T-cell (primary cell): ENCODE measurements around the gene SUSD6. TPM values are rescaled to one million over a fixed set of nuclear protein-coding genes. Genes with fewer than 3 reads are reported as not detected.
"Not testable (repeated sequence)": the region's sequence is repeated elsewhere in the genome, so short reads cannot be mapped to it uniquely, and the experiment has no call there.

Source experiments
- ATAC-seq, 4 experiments: fragments of 200-7000 bp in 3 of 4; fragments of 150-1000 bp in 1 of 4; cut with Tn5 transposase; replicated peaks in 1 of 4; 1 replicate in 3 of 4; 2 replicates in 1 of 4; pipeline ENCODE4 v1.10.0; 2021; ENCODE audit warnings: moderate library complexity in 3 of 4, mild to moderate bottlenecking in 2 of 4, moderate number of reproducible peaks in 1 of 4
- CTCF ChIA-PET, 2 donors: fragments of 300-600 bp; sonication (Branson Sonifier 250); formaldehyde crosslinking; loops; one replicate each; lab custom pipeline; 2022; ENCODE audit warnings: antibody characterized with exemption in 2 of 2; lab: Charles Lee
- POLR2A ChIA-PET, 2 donors: fragments of 300-600 bp; sonication (Branson Sonifier 250); formaldehyde crosslinking; loops; one replicate each; lab custom pipeline; 2022; ENCODE audit warnings: antibody characterized with exemption in 2 of 2; lab: Charles Lee
- DNase-seq, 35 experiments: peaks; one replicate each; pipeline versions ENCODE4 v3.0.0 to v3.0.0-alpha.2; 2013 to 2023
- H3K27ac ChIP-seq: one replicate; pipeline ENCODE4 v1.5.1; 2013; ENCODE audit warnings: low read length
- H3K27me3 ChIP-seq, 2 experiments: replicated peaks in 1 of 2; 1 replicate in 1 of 2; 2 replicates in 1 of 2; pipeline versions ENCODE4 v1.6.1 to v1.7.0; 2013; ENCODE audit warnings: low read length in 1 of 2, mixed read lengths in 1 of 2; ENCODE audit not compliant: control insufficient read depth in 2 of 2, insufficient read depth in 2 of 2; ENCODE audit errors: extremely low read depth in 1 of 2
- H3K36me3 ChIP-seq, 2 donors: 1 replicate in 1 of 2; 2 replicates in 1 of 2; pipeline versions ENCODE4 v1.6.1 to v1.7.0; 2013; ENCODE audit warnings: low read length in 1 of 2; ENCODE audit not compliant: control insufficient read depth in 2 of 2, insufficient read depth in 1 of 2; ENCODE audit errors: extremely low read depth in 1 of 2
- H3K4me1 ChIP-seq, 2 experiments: 1 replicate in 1 of 2; 2 replicates in 1 of 2; pipeline versions ENCODE4 v1.6.1 to v1.7.0; 2013; ENCODE audit warnings: low read length in 2 of 2, mixed read lengths in 1 of 2; ENCODE audit not compliant: insufficient read depth in 2 of 2, control insufficient read depth in 1 of 2; ENCODE audit errors: extremely low read depth in 1 of 2
- H3K4me3 ChIP-seq, 2 donors: 1 replicate in 1 of 2; 2 replicates in 1 of 2; pipeline versions ENCODE4 v1.5.1 to v1.7.0; 2013; ENCODE audit warnings: mild to moderate bottlenecking in 2 of 2, low read length in 1 of 2, moderate library complexity in 1 of 2; ENCODE audit not compliant: control insufficient read depth in 1 of 2; ENCODE audit errors: extremely low read depth in 1 of 2
- H3K9me3 ChIP-seq: 2 replicates; pipeline ENCODE4 v1.7.0; 2013
- H3K27ac Mint-ChIP-seq, 2 donors: one replicate each; pipeline ENCODE4 v1.8.0; 2020 to 2021; ENCODE audit warnings: mild to moderate bottlenecking in 2 of 2, mixed read lengths in 2 of 2
- H3K27me3 Mint-ChIP-seq, 2 donors: one replicate each; pipeline ENCODE4 v1.8.0; 2021 to 2022; ENCODE audit warnings: mixed read lengths in 2 of 2
- H3K36me3 Mint-ChIP-seq: one replicate; pipeline ENCODE4 v1.8.0; 2021; ENCODE audit warnings: mixed read lengths
- H3K4me1 Mint-ChIP-seq, 3 donors: one replicate each; pipeline ENCODE4 v1.8.0; 2020 to 2022; ENCODE audit warnings: mixed read lengths in 3 of 3, mild to moderate bottlenecking in 1 of 3
- H3K4me3 Mint-ChIP-seq, 3 donors: one replicate each; pipeline ENCODE4 v1.8.0; 2020 to 2022; ENCODE audit warnings: mild to moderate bottlenecking in 3 of 3, mixed read lengths in 3 of 3, moderate library complexity in 3 of 3
- H3K9me3 Mint-ChIP-seq, 3 donors: one replicate each; pipeline ENCODE4 v1.8.0; 2020 to 2022; ENCODE audit warnings: mixed read lengths in 3 of 3
- WGBS: methylation state at CpG from one replicate; pipeline ENCODE4 v1.1.5; 2013; ENCODE audit warnings: missing lambda C conversion rate; ENCODE audit not compliant: insufficient coverage; 5-methylcytosine and 5-hydroxymethylcytosine counted together
- total RNA-seq, 35 experiments: library from RNA in 6 of 35; stranded (reverse) in 6 of 35; fragments of 120-200 nt in 1 of 35; gene quantifications; one replicate each; pipeline versions ENCODE4 v1.2.1 to v1.2.4 and lab custom pipeline; 2013 to 2026

Gene SUSD6
- total RNA-seq, 5 donors from 2014 or later (not counting 1 experiment from before 2014, with no cell fraction given), result 53.5 to 75.5 (median 60.4) TPM

DNA sequence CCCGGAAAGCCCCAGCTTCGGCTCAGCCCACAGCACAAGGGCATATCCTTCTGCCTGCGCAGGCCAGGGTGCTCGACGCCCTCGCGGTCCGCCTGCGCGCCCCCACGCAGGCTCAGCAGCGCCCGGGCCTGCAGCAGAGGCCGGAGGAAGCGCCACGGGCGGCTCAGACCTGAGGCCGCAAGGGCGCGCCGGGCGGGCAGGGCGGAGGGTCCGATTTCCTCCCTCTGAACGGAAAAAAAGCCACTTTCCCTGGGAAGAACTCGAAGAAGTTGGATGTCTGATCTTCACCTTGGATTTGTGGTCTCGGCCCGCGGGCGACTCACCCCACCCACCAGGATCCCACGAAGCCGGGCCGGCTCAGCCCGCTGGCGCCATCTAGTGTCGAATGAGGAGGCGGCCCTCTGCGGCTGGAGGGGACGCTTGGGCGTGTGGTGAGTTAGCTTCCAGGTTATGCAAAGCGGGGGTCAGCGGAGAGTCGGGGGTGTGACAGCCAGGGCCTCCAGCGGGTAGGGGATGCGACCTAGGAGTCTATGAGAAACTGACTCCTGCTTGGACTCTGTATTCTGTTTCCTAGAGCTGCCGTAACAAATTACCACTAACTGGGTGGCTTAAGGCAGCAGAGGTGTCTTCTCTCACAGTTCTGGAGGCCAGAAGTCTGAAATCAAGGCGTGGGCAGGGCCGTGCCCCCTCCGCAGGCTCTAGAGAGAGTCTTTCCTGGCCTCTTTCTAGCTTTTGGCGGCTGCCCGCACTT is 115.5 kb downstream of the SUSD6 start:
- 5% methylated on average over 34 of the region's 51 CpGs for WGBS
- ChIA-PET POLR2A (interaction anchor here (0.6 to 1.5 kb wide), 3 partner anchors 47 to 142 kb away, joined by 3 to 4 read pairs (median 3); no protein-coding TSS in a partner anchor), CTCF (interaction anchor here (0.6 to 2.7 kb wide), 8 partner anchors 19 to 142 kb away, joined by 3 to 12 read pairs (median 4); no protein-coding TSS in a partner anchor)
- Mint-ChIP-seq H3K4me3 (peak overlapping the region; percentile 54 to 73 (median 67)), H3K36me3 (no peaks in the 10 kb centered on the region), H3K27me3 (peaks cover 0 to 4% of the 10 kb centered on the region in 2 donors), H3K27ac (peak overlapping the region; percentile 56 to 70), H3K9me3 (no peaks in the 10 kb centered on the region), H3K4me1 (peaks cover 12 to 30% (median 22%) of the 10 kb centered on the region in 3 donors)
- H3K4me3 ChIP-seq, result peak overlapping the region; percentile 47 to 55
- H3K9me3 ChIP-seq, result no peaks in the 10 kb centered on the region
- ATAC-seq (peak; percentile 90 to 94 (median 92)), DNase-seq (peak; percentile 44 to 90 (median 76))
- peak overlapping the region; percentile 40 for H3K27ac ChIP-seq
- no peaks in the 10 kb centered on the region for H3K36me3 ChIP-seq
- no peaks in the 10 kb centered on the region for H3K27me3 ChIP-seq
- peaks cover 0 to 12% of the 10 kb centered on the region in 2 experiments for H3K4me1 ChIP-seq

DNA sequence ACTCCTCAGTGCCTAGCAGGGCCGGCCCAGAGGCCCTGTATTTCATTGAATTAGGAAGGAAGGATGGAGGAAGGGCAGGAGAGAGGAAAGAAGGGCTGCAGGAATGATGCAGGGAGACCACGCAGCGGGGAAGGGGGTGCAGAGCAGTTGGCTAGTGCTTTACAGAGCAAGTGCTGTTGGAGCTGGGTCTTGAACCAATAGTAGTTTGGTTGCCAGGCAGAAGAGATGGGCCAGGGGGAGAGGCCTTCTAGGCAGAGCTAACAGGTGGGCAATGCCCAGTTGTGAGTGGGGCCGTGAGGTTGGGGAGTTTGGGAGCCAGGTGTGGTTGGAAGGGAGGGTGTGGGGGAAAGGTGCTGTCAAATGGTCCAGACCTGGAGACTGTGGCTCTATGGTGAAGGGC is 116.5 kb downstream of the SUSD6 start:
- WGBS, result 86% methylated on average over 3 of the region's 4 CpGs
- H3K36me3 ChIP-seq, result no peaks in the 10 kb centered on the region
- ChIA-PET CTCF (interaction anchor here (0.6 to 2.7 kb wide), 6 partner anchors 24 to 149 kb away, joined by 3 to 12 read pairs (median 4); no protein-coding TSS in a partner anchor), POLR2A (interaction anchor here in 1 of 2 donors (1.5 kb wide), 1 partner anchor 143 kb away, joined by 4 read pairs; no protein-coding TSS in a partner anchor)
- H3K27ac ChIP-seq, result no peak overlapping the region
- no peak for ATAC-seq
- peaks cover 12 to 30% (median 22%) of the 10 kb centered on the region in 3 donors for H3K4me1 Mint-ChIP-seq
- H3K27me3 Mint-ChIP-seq, result peaks cover 0 to 4% of the 10 kb centered on the region in 2 donors
- no peak overlapping the region for H3K4me3 ChIP-seq
- no peaks in the 10 kb centered on the region for H3K9me3 Mint-ChIP-seq
- no peaks in the 10 kb centered on the region for H3K9me3 ChIP-seq
- no peak overlapping the region for H3K4me3 Mint-ChIP-seq
- DNase-seq, result no peak
- no peaks in the 10 kb centered on the region for H3K27me3 ChIP-seq
- H3K27ac Mint-ChIP-seq, result peak overlapping the region in 1 of 2 donors; percentile 53
- H3K4me1 ChIP-seq, result peaks cover 0 to 12% of the 10 kb centered on the region in 2 experiments
- no peaks in the 10 kb centered on the region for H3K36me3 Mint-ChIP-seq

GRCh38 chr14:69731919-69732598 is 120.7 kb downstream of the SUSD6 start:
- CTCF ChIA-PET, result interaction anchor here in 1 of 2 donors (0.7 kb wide), 1 partner anchor 100 kb away, joined by 3 read pairs; no protein-coding TSS in a partner anchor
- H3K4me3 Mint-ChIP-seq, H3K9me3 Mint-ChIP-seq, H3K27ac ChIP-seq, POLR2A ChIA-PET, DNase-seq, ATAC-seq, H3K27me3 ChIP-seq, H3K36me3 ChIP-seq, H3K4me1 ChIP-seq, H3K27ac Mint-ChIP-seq, H3K9me3 ChIP-seq, H3K4me3 ChIP-seq, H3K36me3 Mint-ChIP-seq: not testable (repeated sequence)
- Mint-ChIP-seq H3K27me3 (peaks cover 7 to 16% of the 10 kb centered on the region in 2 donors), H3K4me1 (peaks cover 4 to 18% (median 7%) of the 10 kb centered on the region in 3 donors)
- 100% methylated on average over 6 of the region's 8 CpGs for WGBS

DNA sequence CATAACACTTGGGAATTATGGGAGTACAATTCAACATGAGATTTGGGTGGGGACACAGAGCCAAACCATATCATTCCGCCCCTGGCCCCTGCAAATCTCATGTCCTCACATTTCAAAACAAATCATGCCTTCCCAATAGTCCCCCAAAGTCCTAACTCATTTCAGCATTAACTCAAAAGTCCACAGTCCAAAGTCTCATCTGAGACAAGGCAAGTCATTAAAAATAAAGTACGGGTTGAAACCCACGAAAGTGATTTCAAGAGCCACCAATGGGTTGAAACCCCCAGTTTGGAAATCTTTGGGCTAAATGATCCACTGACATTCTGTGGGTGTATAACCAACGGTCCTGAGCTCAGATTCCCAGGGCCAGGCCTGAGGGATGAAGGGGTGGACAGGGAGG is 125.0 kb downstream of the SUSD6 start:
- DNase-seq, H3K27ac Mint-ChIP-seq, ATAC-seq, H3K9me3 Mint-ChIP-seq, H3K36me3 Mint-ChIP-seq, H3K27me3 ChIP-seq, H3K36me3 ChIP-seq, POLR2A ChIA-PET, H3K4me1 Mint-ChIP-seq, H3K27ac ChIP-seq, H3K9me3 ChIP-seq, H3K4me3 Mint-ChIP-seq, H3K4me3 ChIP-seq, H3K4me1 ChIP-seq: not testable (repeated sequence)
- 100% methylated on average over 3 of the region's 4 CpGs for WGBS
- CTCF ChIA-PET, result interaction anchor here (0.6 to 0.7 kb wide), 2 partner anchors 13 to 72 kb away, joined by 3 to 5 read pairs; no protein-coding TSS in a partner anchor
- H3K27me3 Mint-ChIP-seq, result peaks cover 7 to 12% of the 10 kb centered on the region in 2 donors

GRCh38 chr14:69741055-69741454 is 129.7 kb downstream of the SUSD6 start:
- no peak for ATAC-seq
- H3K4me1 ChIP-seq, result no peaks in the 10 kb centered on the region
- H3K27ac ChIP-seq, result no peak overlapping the region
- Mint-ChIP-seq H3K4me1 (peaks cover 2 to 4% (median 2%) of the 10 kb centered on the region in 3 donors), H3K27ac (no peak overlapping the region), H3K4me3 (no peak overlapping the region), H3K36me3 (peaks cover 3% of the 10 kb centered on the region), H3K27me3 (peaks cover 0 to 3% of the 10 kb centered on the region in 2 donors), H3K9me3 (peaks cover 0 to 3% (median 0%) of the 10 kb centered on the region in 3 donors)
- no peak overlapping the region for H3K4me3 ChIP-seq
- ChIA-PET POLR2A (no interaction called here), CTCF (no interaction called here)
- no peak for DNase-seq
- no CpG with 5 or more reads among the region's 1 CpG for WGBS
- H3K27me3 ChIP-seq, result peaks cover 0 to 3% of the 10 kb centered on the region in 2 experiments
- H3K36me3 ChIP-seq, result no peaks in the 10 kb centered on the region
- H3K9me3 ChIP-seq, result no peaks in the 10 kb centered on the region

DNA sequence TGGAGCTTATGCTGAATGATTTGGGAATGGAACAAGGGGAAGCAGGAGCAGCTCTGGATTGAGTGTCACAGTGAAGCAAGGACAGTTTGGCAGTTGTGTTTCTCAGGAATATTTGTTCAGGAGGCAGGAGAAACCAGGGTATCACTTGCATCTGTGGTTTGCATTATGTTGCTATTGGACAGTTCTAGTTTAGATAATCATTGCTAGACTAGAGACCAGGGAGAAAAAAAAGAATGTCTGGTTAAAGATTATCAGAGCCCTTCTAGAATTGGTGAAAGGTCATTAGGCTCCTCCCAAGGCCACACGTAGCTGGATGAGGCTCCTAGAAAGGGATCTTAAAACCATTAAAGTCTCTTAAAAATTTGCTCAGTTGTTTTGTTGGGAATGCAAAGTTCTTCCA is 138.6 kb downstream of the SUSD6 start:
- Mint-ChIP-seq H3K4me3 (no peak overlapping the region), H3K27me3 (no peaks in the 10 kb centered on the region), H3K27ac (no peak overlapping the region), H3K36me3 (no peaks in the 10 kb centered on the region), H3K4me1 (peaks cover 5 to 15% (median 8%) of the 10 kb centered on the region in 3 donors), H3K9me3 (no peaks in the 10 kb centered on the region)
- no peak for ATAC-seq
- Histone ChIP-seq H3K4me1 (no peaks in the 10 kb centered on the region), H3K36me3 (no peaks in the 10 kb centered on the region), H3K9me3 (no peaks in the 10 kb centered on the region), H3K27ac (no peak overlapping the region), H3K27me3 (no peaks in the 10 kb centered on the region), H3K4me3 (no peak overlapping the region)
- CTCF ChIA-PET, result no interaction called here
- WGBS, result no CpG with 5 or more reads among the region's 1 CpG
- DNase-seq, result no peak
- POLR2A ChIA-PET, result no interaction called here
